ENCODE measurements around the gene PML.
"Not testable (repeated sequence)": the region's sequence is repeated elsewhere in the genome, so short reads cannot be mapped to it uniquely, and the experiment has no call there.

- not testable (repeated sequence) for TF ChIP-seq CTCF (IDR thresholded peaks at IDR 0.05; ENCODE audit: low read length); EZH2 (optimal IDR thresholded peaks at IDR 0.05; ENCODE audit: low read depth, low read length); EZH2phosphoT487 (IDR thresholded peaks at IDR 0.05; ENCODE audit: low read length)
Observed at GRCh38 chr15:74072614-74073337, 78.3 kb downstream of the PML start.
